ENCODE results near the gene ALDH16A1. TPM values are rescaled to one million over a fixed set of nuclear protein-coding genes. Genes with fewer than 3 reads are reported as not detected.
"Not testable (repeated sequence)": the region's sequence is repeated elsewhere in the genome, so short reads cannot be mapped to it uniquely, and the experiment has no call there.

ALDH16A1 gene
- total RNA-seq, 4 donors from 2014 or later = 26.6 to 47.2 (median 42.6) TPM

- H3K4me3 ChIP-seq (ENCODE audit: low read depth, poor library complexity, severe bottlenecking) = no peak overlapping the region
- TF ChIP-seq CTCF (IDR thresholded peaks at IDR 0.05) = no peak
- no peak for TF ChIP-seq POLR2A (IDR thresholded peaks at IDR 0.05)
- intact Hi-C loops (cut with DNase I; ENCODE audit: low total_unique reads) = no loop called here
- no peak for DNase-seq (ENCODE audit: low spot score in 2 of 2)
- 67 to 73% methylated on average over 5 of the region's 5 CpGs for WGBS, 2 donors
These were observed 3.3 kb downstream of the ALDH16A1 start for GRCh38 chr19:49456326-49456725.

- no peak overlapping the region for H3K4me3 ChIP-seq (ENCODE audit: low read depth, poor library complexity, severe bottlenecking)
- no peak for TF ChIP-seq POLR2A (IDR thresholded peaks at IDR 0.05)
- no peak for TF ChIP-seq CTCF (IDR thresholded peaks at IDR 0.05)
- intact Hi-C loops (cut with DNase I; ENCODE audit: low total_unique reads) = no loop called here
- 76 to 85% methylated on average over 5 of the region's 5 CpGs for WGBS, 2 donors
- no peak for DNase-seq (ENCODE audit: low spot score in 2 of 2)
These were observed 5.5 kb downstream of the ALDH16A1 start for GRCh38 chr19:49458567-49458903.

DNA sequence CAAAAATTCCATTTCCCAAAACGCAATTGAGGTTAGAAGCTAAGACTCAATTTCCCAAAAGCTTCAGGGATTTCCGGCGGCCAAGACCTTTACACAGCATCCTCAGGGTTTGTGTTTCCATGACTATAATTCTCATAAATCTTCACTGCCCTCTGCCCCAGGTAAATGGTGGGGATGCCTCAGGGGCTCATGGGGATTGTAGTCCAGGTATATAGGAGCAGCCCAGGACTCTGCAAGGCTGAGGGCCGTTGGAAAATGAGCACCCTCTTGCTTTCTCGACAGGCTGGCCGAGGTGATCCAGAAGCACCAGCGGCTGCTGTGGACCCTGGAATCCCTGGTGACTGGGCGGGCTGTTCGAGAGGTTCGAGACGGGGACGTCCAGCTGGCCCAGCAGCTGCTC is 6.4 kb downstream of the ALDH16A1 start:
- DNase-seq (ENCODE audit: low spot score in 2 of 2) = no peak
- intact Hi-C loops (cut with DNase I; ENCODE audit: low total_unique reads) = no loop called here
- no peak for TF ChIP-seq CTCF (IDR thresholded peaks at IDR 0.05)
- no peak for TF ChIP-seq POLR2A (IDR thresholded peaks at IDR 0.05)
- WGBS, 2 donors = 93 to 94% methylated on average over 12 of the region's 12 CpGs
- H3K4me3 ChIP-seq (ENCODE audit: low read depth, poor library complexity, severe bottlenecking) = no peak overlapping the region

GRCh38 chr19:49461130-49461529 is 8.1 kb downstream of the ALDH16A1 start:
- WGBS, 2 donors = no CpG with 5 or more reads among the region's 1 CpG
- H3K4me3 ChIP-seq (ENCODE audit: low read depth, poor library complexity, severe bottlenecking); DNase-seq (ENCODE audit: low spot score in 2 of 2); intact Hi-C loops (cut with DNase I; ENCODE audit: low total_unique reads): not testable (repeated sequence)

DNA sequence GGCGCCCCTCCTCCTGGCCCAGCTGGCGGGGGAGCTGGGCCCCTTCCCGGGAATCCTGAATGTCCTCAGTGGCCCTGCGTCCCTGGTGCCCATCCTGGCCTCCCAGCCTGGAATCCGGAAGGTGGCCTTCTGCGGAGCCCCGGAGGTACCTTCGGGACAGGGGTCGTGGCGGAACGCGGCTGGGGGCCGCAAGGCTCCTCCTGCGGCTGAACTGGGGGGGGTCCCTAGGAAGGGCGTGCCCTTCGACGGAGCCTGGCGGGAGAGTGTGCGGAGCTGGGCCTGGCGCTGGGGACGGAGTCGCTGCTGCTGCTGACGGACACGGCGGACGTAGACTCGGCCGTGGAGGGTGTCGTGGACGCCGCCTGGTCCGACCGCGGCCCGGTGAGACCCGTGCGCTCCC is 8.6 kb downstream of the ALDH16A1 start:
- no peak for DNase-seq (ENCODE audit: low spot score in 2 of 2)
- H3K4me3 ChIP-seq (ENCODE audit: low read depth, poor library complexity, severe bottlenecking) = no peak overlapping the region
- intact Hi-C loops (cut with DNase I; ENCODE audit: low total_unique reads) = no loop called here
- WGBS, 2 donors = 97 to 98% methylated on average over 34 to 37 of the region's 37 CpGs
- TF ChIP-seq POLR2A (IDR thresholded peaks at IDR 0.05) (no peak), CTCF (IDR thresholded peaks at IDR 0.05) (no peak)

- no peak overlapping the region for H3K4me3 ChIP-seq (ENCODE audit: low read depth, poor library complexity, severe bottlenecking)
- no peak for DNase-seq (ENCODE audit: low spot score in 2 of 2)
- intact Hi-C loops (cut with DNase I; ENCODE audit: low total_unique reads) = no loop called here
- TF ChIP-seq CTCF (IDR thresholded peaks at IDR 0.05) = no peak
- TF ChIP-seq POLR2A (IDR thresholded peaks at IDR 0.05) = no peak
- 90 to 93% methylated on average over 12 of the region's 12 CpGs for WGBS, 2 donors
These were observed 9.5 kb downstream of the ALDH16A1 start for GRCh38 chr19:49462492-49462891.
